SU-DHL-6 (cell line): ENCODE results near the gene SLC12A1.

Source experiments
- H2AFZ ChIP-seq: fragments of 200-600 bp; sonication (generic); 2 replicates; pipeline ENCODE4 v1.6.1; 2014; ENCODE audit warnings: low read depth, mild to moderate bottlenecking, moderate library complexity, mixed read lengths, antibody characterized with exemption, low read length; ENCODE audit not compliant: severe bottlenecking
- H3F3A ChIP-seq: fragments of 200-600 bp; shearing (Covaris generic); 2 replicates; pipeline ENCODE4 v1.6.0; 2016; ENCODE audit warnings: antibody characterized with exemption, mild to moderate bottlenecking; ENCODE audit not compliant: insufficient read depth
- H3K27ac ChIP-seq: fragments of 200-600 bp; sonication (generic); 2 replicates; pipeline ENCODE4 v1.5.1; 2016; ENCODE audit warnings: low read depth, mild to moderate bottlenecking, low read length, moderate library complexity, mixed read lengths
- H3K27me3 ChIP-seq: fragments of 200-600 bp; sonication (generic), shearing (Covaris generic); 2 replicates; pipeline ENCODE4 v1.6.0; 2014; ENCODE audit warnings: mild to moderate bottlenecking, low read length
- H3K36me3 ChIP-seq: fragments of 200-600 bp; sonication (generic); 2 replicates; pipeline ENCODE4 v1.6.1; 2014; ENCODE audit warnings: mild to moderate bottlenecking, low read length, mixed read lengths
- H3K4me2 ChIP-seq: fragments of 300-600, 200-600 bp; shearing (Covaris generic), sonication (generic); 2 replicates; pipeline ENCODE4 v1.6.0; 2014; ENCODE audit warnings: low read length, low read depth, mild to moderate bottlenecking; ENCODE audit not compliant: poor library complexity, severe bottlenecking
- H3K4me3 ChIP-seq: fragments of 200-600 bp; sonication (generic); 2 replicates; pipeline ENCODE4 v1.5.1; 2014; ENCODE audit warnings: antibody characterized with exemption, low read length, mild to moderate bottlenecking, mixed read lengths; ENCODE audit not compliant: insufficient read depth, poor library complexity, severe bottlenecking
- H3K79me2 ChIP-seq: fragments of 200-600 bp; sonication (generic); 2 replicates; pipeline ENCODE4 v1.6.1; 2014; ENCODE audit warnings: mild to moderate bottlenecking, low read length, moderate library complexity; ENCODE audit not compliant: insufficient read depth
- H3K9ac ChIP-seq: fragments of 200-600 bp; sonication (generic); 2 replicates; pipeline ENCODE4 v1.7.0; 2014; ENCODE audit warnings: mild to moderate bottlenecking, low read length
- H3K9me2 ChIP-seq: fragments of 200-600 bp; sonication (generic); replicated peaks from 2 replicates; pipeline ENCODE4 v1.6.1; 2014; ENCODE audit warnings: low read length; ENCODE audit not compliant: insufficient read depth
- H3K9me3 ChIP-seq: fragments of 200-600 bp; sonication (generic); 2 replicates; pipeline ENCODE4 v1.6.1; 2014; ENCODE audit warnings: low read length, mixed read lengths; ENCODE audit not compliant: insufficient read depth
- H4K20me1 ChIP-seq: fragments of 200-600 bp; sonication (generic); 2 replicates; pipeline ENCODE4 v1.6.1; 2014; ENCODE audit warnings: low read depth, mild to moderate bottlenecking, antibody characterized with exemption, low read length, moderate library complexity, mixed read lengths
- CTCF ChIP-seq: fragments of 200-600 bp; sonication (generic); IDR thresholded peaks from one replicate; pipeline ENCODE4 v1.5.1; 2017; ENCODE audit warnings: antibody characterized with exemption, mild to moderate bottlenecking, low read length, moderate library complexity; ENCODE audit not compliant: insufficient read depth, poor library complexity, severe bottlenecking
- EZH2phosphoT487 ChIP-seq: fragments of 200-600 bp; sonication (generic), shearing (Covaris generic); conservative IDR thresholded peaks from 2 replicates; pipeline ENCODE4 v1.6.1; 2018; ENCODE audit warnings: mild to moderate bottlenecking, antibody characterized with exemption, low read length, moderate library complexity, mixed read lengths

Gene SLC12A1

DNA sequence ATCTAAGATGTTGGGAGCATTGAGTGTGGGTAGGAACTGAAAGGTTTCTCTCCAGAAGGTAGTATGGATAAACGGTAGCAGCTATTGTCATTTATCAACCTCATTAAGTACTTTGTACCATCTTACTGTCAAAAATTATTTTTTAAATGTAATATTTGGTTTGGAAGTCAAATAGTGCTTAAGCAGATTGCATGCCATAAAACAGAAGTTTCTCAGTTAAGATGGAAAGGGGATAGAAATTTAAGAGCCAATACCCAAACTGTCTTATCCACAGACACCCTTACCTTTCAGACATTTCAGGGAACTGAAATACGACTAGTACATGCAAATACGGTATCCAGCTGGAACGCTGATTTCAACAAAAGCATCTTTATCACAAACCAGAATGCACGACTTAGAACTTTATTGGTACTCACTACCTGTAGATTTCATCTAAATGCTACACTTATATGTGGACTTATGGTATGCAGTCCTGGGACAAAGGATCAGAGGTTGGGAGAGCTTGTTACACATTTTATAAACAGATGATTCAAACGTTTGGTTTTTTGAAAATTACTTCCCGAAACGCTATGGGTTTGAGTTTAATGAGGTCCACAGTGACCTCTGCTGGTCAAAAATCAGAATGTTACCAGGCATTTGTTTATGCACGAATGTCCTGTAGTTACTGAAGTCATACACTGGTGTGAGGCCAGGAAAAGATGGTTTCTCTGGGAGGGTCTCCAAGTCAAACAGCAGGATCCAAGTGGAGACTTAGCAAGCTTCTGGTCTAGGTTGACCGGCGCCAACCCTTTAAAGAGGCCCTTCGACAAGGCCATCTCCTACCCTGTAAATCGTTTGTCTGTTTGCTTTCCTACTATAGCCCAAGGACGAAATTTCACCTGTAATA lies 79.5 kb downstream of the SLC12A1 start:
- H3K9me2 ChIP-seq = no peaks in the 10 kb centered on the region
- peak overlapping the region; percentile 69 for H2AFZ ChIP-seq
- no peak overlapping the region for H3K27ac ChIP-seq
- H3F3A ChIP-seq = no peaks in the 10 kb centered on the region
- H3K9me3 ChIP-seq = no peaks in the 10 kb centered on the region
- peak overlapping the region; percentile 24 for H3K4me2 ChIP-seq
- H3K36me3 ChIP-seq = no peaks in the 10 kb centered on the region
- H3K4me3 ChIP-seq = no peak overlapping the region
- no peak overlapping the region for H3K9ac ChIP-seq
- H3K79me2 ChIP-seq = no peaks in the 10 kb centered on the region
- no peaks in the 10 kb centered on the region for H4K20me1 ChIP-seq
- no peaks in the 10 kb centered on the region for H3K27me3 ChIP-seq
- TF ChIP-seq CTCF (peak; percentile 76), EZH2phosphoT487 (no peak)

- H3F3A ChIP-seq = no peaks in the 10 kb centered on the region
- TF ChIP-seq EZH2phosphoT487 = no peak
- no peak for TF ChIP-seq CTCF
These were observed 83.5 kb downstream of the SLC12A1 start for GRCh38 chr15:48289628-48290027.

DNA sequence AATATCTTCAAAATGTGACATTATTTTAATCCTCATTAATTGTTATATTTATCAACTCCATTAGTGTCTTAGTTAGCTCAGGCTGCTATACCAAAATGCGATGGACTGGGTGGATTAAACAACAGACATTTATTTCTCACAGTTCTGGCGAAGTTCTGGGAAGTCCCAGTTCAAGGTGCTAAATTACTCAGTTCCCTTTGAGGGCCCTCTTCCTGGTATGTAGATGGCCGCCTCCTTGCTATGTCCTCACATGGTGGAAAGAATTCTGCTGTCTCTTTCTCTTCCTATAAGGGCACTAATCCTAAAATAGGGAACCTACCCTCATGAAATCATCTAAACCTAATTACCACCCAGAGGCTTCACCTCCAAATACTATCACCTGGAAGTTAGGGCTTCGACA lies 86.4 kb downstream of the SLC12A1 start:
- H3K79me2 ChIP-seq = no peaks in the 10 kb centered on the region
- H3K9me3 ChIP-seq = no peaks in the 10 kb centered on the region
- H3K4me3 ChIP-seq = no peak overlapping the region
- no peaks in the 10 kb centered on the region for H4K20me1 ChIP-seq
- no peak overlapping the region for H3K9ac ChIP-seq
- no peaks in the 10 kb centered on the region for H3K9me2 ChIP-seq
- no peaks in the 10 kb centered on the region for H3F3A ChIP-seq
- H2AFZ ChIP-seq = no peak overlapping the region
- no peak overlapping the region for H3K4me2 ChIP-seq
- H3K27ac ChIP-seq = no peak overlapping the region
- no peaks in the 10 kb centered on the region for H3K36me3 ChIP-seq
- H3K27me3 ChIP-seq = no peaks in the 10 kb centered on the region
- TF ChIP-seq CTCF (no peak), EZH2phosphoT487 (no peak)

More at GRCh38 chr15:48289628-48290027, 83.5 kb downstream of the SLC12A1 start:
- Histone ChIP-seq H2AFZ (no peak overlapping the region), H3K4me2 (no peak overlapping the region), H3K9me3 (no peaks in the 10 kb centered on the region), H3K4me3 (no peak overlapping the region), H3K27ac (no peak overlapping the region), H4K20me1 (no peaks in the 10 kb centered on the region), H3K9ac (no peak overlapping the region), H3K9me2 (no peaks in the 10 kb centered on the region), H3K36me3 (no peaks in the 10 kb centered on the region), H3K27me3 (no peaks in the 10 kb centered on the region), H3K79me2 (no peaks in the 10 kb centered on the region)
